T-helper 2 cell treated with Interferon-gamma antibody and Interleukin-4, amounts not matched to agents 100 ng/mL and 5 ng/mL, for 36 hours (primary cell): ENCODE results near the gene IPO5. TPM values are rescaled to one million over a fixed set of nuclear protein-coding genes. Genes with fewer than 3 reads are reported as not detected.

ENCODE experiments used
- intact Hi-C: fragments of 100-400 bp; cut with micrococcal nuclease; formaldehyde crosslinking; loops from one replicate; pipeline ENCODE4 v1.15.1; 2023
- total RNA-seq: library from RNA; stranded (reverse); gene quantifications from 2 replicates; pipeline ENCODE4 v1.2.3, GENCODE V29; 2022

The IPO5 gene
- total RNA-seq, result 146 and 147 TPM in 2 replicates

DNA sequence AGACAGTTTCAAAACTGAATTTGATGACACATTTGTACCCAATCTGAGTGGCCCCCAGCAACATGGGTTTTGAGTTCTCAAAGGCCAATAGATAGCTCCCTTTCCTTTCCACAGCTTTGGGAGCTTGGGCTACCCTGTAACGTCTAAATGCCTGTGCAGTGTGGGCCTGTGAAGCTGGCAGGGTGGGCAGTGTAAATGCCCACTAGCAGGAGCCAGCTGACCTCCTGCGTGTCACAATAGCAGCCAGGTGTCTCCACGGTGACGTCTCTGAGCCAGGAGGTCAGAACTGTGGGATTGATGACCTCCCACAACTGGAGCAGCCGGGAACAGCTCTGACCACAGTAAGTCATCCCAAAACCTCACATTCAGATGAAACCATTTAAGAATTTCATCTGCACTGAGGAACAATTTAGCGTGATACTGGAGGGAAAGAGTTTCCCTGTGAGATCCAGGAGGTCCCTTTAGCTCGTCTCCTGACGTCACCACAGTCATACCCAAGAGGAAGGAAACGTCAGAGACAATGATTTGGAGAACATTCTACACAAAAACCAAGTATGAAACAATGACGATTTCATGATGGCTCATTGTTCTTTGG is at the start of gene IPO5:
TSS of gene IPO5 (plus strand) at position 300 of the 595 bp plus-strand sequence. CDS start 23,022 bp downstream, outside the sequence.
- intact Hi-C loops, result no loop called here

DNA sequence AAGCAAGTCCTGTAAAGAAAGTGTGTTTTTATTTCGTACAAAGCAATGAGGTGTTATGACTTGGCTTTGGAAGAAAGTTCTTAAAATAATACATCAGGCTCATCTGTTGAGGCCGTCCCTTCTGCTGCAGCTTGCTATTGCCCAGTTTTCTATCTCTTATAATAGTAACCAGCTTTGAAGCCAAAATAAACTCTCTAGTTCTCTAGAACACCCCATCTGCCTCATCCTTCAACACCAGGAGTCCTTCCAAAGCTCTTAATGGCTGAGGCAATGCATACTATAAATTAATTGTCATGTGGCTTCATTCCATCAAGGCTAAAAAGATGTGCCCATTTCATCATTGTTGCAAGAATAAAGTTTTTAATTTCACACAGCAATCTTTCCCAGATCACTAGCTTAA is 49.4 kb upstream of the IPO5 start:
- intact Hi-C loops, result no loop called here

DNA sequence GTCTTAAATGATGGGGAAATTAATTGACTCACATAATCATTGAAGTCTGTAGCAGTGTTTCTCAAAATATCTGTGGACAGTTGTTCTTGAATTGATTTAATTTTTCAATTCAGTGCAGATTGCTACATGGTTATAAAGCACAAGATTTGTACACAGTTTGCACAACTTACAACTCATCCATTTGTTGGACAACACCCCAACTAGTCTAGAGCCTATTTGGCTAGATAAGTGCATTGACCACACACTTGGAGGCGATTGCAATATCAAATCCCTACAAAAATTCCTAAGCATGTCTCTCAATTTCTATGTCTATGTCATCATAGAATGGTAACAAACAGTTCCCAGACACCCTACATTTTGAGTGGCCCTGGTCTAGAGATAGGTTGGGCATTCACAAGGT is 48.0 kb upstream of the IPO5 start:
- intact Hi-C loops, result no loop called here

DNA sequence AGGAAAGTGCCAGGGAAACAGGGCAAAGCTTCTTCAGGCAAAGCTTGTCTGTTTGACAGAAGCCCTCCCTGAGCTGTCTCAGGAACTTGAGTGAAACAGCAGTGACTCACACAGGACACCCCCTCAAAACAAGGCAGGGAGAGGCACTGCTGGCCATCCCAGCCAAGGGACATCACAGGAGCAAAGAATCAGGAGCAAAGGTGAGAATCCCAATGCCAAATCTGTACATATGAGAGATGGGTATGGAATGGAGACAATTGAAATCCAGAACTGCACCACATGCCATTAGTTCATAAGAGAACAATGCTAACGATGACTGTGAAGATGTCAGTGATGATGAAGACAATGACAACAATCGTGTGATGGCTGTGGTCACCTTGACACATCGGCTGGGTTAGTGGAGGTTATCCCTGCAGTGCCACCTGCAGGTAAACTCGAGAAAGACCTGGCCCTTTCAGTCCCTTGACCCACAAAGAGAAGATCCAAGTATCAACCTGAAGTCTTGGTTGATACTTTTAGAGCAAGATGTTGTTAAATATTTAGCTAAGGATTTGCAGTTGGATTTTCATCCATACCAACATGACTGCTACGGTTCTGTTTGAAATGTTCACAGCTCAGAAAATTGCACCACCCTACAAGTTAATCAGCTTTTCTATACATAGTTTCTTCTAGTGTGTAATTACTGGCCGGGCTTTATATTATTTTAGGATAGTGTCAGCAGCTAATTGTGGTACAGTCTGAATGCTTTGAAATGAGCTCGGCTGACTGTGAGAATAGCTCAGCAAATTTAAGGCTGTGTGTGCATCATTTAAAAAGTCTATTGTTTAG is 42.0 kb upstream of the IPO5 start:
- intact Hi-C loops, result loop anchor here (2.0 kb wide), 1 partner anchor 21 kb away; no protein-coding TSS in a partner anchor

DNA sequence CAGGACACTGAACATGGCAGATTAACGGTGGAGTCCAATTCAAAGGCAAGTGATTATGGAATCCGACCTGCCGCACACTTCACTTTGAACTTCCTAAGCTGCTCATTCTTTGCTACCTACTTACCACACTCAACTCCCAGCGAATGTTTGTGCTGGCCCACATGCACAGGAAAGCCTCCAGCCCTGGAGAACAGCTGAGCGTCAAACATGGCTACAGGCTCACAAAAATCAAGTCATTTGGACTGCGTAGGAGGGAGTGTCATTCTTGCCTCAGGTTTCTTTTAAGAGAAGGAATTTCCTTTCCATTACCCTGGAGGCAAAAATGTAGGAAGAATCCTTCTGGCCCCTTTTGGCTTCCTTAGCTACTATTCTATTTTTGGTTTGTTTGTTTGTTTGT is 41.3 kb upstream of the IPO5 start:
- intact Hi-C loops, result no loop called here

DNA sequence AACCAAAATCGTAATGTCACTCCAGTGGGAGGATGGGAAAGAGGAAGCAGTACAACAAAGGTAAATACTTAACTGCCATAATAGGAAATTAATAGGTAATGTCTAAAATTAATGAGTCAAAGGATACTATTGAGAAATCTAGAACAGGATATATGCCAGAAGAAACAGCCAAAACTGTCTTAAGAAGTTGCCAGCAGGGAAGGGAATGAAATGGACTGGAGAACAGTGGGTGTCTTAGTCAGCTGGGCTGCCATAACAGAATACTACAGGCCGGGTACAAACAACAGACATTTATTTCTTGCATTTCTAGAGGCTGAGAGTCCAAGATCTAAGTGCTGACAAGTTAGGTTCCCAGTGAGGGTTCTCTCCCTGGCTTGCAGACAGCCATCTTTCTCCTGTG is 40.3 kb upstream of the IPO5 start:
- intact Hi-C loops, result no loop called here

DNA sequence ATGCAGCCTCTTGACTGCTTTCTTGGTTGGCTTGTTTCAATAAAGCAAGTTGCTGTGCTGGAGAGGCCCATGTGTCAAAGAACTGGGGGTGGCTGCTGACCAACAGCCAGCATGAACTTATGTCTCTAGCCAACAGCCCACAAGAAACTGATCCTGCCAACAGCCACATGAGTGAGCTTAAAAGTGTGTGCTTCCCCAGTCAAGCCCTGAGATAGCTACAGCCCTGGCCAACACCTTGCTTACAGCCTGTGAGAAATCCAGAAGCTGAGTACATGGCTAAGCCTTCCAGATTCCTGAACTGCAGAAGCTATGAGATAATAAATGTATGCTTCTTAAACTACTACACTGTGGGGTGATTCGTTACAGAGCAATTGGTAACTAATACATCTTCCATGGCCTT is 38.9 kb upstream of the IPO5 start:
- intact Hi-C loops, result no loop called here

DNA sequence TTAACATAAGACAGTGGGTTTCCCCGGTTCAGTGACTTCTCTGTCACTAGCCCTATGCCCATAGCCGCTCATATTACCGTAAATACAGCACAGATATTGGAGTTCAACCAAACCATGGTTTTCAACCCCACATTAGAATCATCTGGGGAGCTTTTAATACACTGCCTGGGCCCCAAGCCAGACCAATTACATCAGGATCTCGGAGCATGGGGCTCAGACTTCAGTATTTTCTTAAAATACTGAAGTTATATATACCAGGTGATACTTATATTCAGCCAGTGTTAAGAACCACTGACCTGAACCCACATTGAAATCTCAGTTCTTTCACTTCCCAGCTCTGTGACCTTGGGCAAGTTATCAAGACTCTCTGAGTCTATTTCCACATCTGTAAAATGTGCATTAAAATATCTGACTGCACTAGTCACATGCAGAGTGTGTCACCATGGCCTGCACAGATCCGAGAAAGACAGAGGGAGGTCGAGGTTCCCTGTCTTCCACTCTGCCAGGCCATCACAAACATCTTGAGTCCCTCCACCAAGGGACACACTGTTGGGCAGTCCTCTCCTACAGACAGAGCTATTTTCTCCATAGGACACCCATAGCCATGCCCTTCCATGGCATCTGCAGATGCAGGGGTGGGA is 32.2 kb upstream of the IPO5 start:
- intact Hi-C loops, result no loop called here

DNA sequence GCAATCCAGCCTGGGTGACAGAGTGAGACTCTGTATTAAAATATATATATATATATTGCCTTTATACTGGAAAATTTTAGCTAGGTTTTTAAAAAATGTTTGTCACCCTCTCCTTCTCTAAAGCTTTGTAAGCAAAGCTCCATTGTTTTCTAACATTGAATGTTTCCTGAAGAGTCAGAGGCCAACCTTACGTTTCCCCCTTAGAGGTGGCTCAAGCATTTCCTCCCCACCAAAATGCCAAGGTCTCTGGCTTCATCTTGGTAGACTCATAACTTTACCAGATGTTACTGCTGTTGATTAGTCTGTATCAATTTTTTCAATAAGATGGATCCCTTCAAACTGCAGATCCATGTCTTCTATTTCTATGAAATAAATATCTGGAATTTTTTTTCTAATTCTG is 25.2 kb upstream of the IPO5 start:
- intact Hi-C loops, result no loop called here

DNA sequence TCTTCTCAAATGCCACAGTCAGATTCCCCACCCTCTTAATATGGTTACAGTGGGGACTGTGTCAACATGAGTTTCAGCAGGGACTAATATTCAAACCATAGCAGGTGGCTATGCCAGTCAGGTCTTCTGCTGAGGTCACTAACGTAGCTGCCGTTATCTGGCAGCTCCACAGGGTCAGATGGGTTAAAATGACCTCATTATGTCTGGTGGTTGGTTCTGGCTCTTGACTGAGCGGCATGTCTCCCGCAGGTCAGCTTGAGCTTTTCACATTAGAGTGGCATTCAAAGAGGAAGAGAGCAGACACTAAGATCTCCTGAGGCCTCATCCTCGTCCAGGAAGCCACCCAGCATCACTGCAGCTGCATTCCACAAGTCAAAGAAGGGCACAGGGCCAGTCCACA is 21.4 kb upstream of the IPO5 start:
- intact Hi-C loops, result loop anchor here (2.0 kb wide), 1 partner anchor 21 kb away; no protein-coding TSS in a partner anchor

DNA sequence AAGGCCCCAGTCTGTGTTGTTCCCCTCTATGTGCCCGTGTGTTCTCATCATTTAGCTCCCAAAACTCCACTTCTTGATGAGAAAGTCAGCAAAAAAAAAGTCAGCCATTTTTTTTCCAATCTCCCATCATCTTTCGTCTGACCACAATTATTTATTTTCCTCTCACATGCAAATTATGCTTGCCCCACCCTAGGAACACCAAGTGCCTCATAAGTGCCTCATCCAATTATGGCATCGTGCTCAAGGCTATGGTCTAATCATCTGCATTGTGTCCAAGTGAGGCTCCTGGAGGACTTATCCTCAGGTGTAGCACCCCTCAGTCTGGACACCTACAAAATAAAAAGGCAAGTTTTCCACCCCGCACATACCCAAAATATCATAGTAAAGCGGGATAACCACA is 20.8 kb upstream of the IPO5 start:
- intact Hi-C loops, result loop anchor here (2.0 kb wide), 1 partner anchor 22 kb away; no protein-coding TSS in a partner anchor

DNA sequence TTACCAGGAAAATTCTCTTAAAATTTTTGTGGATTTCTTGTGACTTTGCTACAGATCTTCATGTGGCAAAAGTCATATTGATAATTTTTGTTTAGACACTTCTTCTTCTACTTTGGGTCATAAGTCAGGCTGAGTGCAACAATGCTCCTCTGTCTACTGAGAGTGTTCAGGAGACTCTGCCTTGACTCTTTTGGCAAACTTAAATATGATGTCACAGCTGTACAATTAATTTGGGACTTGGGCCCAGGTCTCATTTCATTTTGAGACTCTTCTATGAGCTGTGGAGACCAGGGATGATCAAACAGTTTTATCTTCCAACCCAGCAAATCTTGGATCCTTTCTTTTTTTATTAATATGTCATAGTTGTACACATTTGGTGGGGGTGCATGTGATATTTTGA is 19.7 kb upstream of the IPO5 start:
- intact Hi-C loops, result loop anchor here (2.0 kb wide), 1 partner anchor 23 kb away; no protein-coding TSS in a partner anchor

DNA sequence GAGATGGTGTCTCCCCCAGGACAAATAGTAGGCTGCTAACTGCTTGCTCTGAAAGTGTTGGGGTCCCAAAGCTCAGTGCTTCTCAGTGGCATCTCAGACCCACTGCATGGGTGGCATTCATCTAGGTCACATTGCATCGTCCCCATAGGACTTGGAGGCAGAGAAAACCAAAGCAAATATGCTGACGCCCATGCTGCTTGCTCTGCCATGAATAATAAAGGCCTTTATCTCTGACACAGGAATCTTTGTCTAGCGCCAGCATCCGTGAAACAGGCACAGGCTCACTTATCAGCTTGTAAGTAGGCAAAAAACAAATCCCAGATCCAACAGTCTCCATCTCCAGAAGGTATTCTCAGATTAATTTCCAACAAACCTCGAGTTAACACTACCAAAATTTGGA is 18.9 kb upstream of the IPO5 start:
- intact Hi-C loops, result no loop called here

DNA sequence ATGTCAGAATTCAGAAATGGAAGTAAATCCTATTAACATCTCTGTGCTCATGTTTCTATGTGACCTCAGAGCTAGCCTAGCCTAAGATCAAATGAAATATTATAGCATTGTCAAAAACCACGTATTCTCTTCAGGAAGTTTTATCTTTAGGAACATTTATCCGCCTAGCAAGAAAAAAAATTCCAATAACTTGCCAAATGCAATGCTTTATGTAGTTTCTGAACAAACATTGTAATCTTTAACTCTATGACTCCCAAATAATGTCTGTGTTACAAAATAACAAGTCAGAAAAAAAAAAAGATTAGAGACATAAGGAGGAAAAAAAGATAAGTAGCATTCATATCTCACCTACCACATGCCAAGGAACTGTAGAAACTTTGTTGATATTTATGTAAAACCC is 18.4 kb upstream of the IPO5 start:
- intact Hi-C loops, result no loop called here

DNA sequence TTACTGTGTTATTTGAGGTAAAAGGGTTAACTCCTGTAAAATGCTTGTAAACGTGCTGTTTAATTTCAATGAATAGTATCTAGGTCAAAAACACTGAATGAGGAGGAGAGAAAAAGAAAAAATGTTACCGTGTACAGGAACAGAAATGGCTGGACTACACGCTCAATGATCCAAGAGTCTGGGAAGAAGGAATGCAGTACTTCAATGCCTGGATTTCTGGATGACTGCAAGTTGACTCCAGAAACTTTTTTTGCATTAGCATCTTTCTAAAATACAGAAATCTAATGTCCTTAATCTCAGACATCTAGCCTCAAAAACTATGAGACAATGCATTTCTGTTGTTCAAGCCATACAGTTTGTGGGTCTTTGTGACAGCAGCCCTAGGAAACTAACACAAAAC is 17.4 kb upstream of the IPO5 start:
- intact Hi-C loops, result no loop called here

DNA sequence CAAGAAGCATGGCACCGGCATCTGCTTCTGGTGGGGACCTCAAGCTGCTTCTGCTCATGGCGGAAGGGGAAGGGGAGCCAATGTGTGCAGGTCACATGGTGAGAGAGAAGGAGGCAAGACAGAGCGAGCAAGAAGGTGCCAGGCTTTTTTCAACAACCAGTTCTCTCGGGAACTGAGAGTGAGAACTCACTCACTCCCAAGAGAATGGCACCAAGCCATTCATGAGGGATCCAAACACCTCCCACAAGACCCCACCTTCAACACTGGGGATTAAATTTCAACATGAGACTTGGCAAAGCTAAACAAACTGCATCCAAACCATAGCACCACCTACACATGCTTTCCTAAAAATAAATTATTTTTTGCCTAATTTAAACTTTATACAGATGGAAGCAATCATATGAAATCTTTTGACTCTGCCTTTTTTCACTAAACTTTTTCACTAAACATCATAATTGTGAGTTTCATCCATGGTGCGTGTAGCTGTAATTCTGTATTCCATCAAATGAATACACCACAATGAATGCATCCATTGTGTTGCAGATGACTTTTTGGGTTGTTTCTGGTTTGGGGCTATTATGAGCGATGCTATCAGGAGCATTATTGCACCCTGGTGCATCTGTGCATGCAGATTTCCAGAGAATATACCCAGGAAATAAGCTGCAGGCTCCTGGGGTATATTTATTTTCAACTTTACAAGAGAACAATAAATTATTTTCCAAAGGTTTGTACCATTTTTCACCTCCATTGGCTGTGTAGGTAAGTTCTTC is 14.6 kb upstream of the IPO5 start:
- intact Hi-C loops, result no loop called here

DNA sequence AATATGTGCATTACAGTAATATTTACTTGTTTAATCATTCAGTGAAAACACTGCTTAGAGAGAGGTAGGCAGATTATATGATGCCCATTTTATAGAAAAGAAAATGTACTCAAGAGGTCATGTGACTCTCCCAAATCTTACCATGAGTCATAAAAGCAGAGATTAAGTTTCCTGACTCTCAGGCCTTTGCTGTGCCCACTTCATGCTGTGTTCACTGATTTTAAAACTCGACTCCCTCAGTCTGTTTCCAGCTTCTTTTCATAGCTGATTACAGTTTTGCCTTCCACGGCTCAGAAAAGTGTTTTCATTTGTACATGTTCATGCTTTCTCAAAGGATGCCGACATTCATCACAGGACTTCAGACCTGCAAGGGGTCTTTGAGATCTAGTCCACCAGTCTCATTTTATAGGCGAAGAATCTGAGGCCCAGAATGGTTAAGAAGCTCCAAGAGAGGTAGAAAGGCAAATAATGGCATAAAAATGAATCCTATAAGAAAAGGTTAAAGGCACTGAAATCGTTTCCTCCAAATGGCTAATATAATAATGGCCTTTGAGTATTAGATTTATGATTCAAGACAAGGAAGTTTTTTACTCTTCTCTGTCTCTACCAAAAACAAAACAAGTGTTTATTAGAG is 9.0 kb upstream of the IPO5 start:
- intact Hi-C loops, result no loop called here

DNA sequence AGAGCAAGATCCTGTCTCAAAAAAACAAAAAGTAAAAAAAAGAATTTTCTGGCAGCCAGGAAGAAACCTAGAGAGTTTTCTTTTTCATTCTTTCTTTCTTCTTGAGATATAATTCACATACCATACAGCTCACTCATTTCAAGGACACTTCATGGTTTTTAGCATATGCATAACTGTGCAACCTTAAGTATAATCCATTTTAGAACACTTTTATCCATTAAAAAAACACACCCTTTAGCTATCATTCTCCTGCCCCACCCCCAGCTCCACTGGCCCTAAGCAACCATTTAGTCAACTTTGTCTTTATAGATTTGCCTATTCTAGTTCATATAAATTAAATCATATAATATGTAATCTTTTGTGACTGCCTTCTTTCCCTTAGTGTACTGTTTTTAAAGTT is 8.1 kb upstream of the IPO5 start:
- intact Hi-C loops, result no loop called here

DNA sequence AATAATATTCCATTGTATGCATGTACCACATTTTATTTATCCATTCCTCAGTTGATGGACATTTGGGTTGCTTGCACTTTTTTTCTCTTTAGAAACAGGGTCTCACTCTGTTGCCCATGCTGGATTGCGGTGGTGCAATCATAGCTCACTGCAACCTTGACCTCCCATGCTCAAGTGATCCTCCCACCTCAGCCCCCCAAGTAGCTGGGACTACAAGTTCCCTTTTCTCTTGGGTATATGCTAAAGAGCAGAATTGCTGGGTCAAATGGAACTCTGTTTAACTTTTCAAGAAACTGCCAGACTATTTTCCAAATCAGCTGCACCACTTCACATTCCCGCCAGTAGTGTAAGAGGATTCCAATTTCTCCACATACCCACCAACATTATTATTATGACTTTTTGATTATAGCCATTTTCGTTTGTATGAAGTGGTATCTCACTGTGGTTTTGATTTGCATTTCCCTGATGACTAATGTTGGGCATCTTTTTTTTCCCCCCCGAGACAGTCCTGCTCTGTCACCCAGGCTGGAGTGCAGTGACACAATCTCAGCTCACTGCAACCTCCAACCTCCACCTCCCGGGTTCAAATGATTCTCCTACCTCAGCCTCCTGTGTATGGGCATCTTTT is 7.6 kb upstream of the IPO5 start:
- intact Hi-C loops, result no loop called here

DNA sequence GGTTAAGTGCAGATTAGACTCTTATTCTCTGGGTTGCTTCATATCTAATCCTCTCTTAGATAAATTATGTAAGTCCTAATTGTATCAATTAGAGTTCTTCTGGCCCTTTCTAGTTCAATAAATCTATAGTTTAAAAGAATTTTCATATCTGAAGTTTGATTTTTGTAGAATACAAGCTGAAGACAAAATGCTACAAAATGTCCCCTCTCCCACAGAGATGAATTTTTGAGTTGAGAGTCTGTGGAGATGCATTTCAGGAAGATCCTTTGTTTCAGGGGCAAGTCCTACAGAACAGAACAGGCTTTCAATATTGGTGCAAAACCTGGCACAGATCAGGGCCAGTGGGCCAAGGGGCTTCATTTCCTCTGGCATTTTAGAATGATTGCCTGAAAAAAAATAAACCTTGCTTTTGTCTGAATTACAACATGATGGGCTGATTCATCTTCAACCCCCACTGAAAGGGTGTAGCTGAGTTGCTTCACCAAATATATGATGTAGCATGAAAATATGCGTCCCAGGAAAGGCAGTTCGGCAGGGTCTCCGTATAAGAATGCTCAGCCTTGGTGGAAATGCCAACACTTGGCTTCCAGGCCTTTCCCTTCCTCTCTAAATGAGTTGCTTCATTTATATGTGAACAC is 6.4 kb upstream of the IPO5 start:
- intact Hi-C loops, result no loop called here
